ENCODE data around the gene IL6R. TPM values are rescaled to one million over a fixed set of nuclear protein-coding genes. Genes with fewer than 3 reads are reported as not detected.

The IL6R gene
- total and polyA plus RNA-seq, 2 donors (not counting 1 experiment from before 2014, with no cell fraction given): 3.5 to 5.3 TPM

DNA sequence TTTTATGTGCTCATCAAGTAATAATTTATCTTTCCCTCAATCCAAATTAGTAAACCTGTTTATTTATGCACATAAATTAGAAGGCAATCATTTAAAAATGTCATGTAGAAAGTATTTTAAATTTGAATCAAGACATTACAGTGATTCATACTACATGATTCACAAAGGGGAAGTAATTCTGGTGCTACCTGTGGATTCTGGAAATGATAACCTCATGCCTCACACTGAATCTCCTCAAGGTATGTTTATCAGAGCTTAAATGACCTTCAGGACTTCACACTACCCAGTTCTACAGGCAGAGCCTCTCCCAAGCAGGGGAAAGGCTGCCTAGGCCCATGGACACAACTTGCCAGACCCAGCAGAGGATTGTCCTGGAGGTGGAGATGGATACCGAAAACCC is 71.6 kb downstream of the IL6R start:
- ChIA-PET CTCF (interaction anchor here (0.7 to 1.8 kb wide), 3 partner anchors 70 to 77 kb away, joined by 3 to 8 read pairs (median 5); no protein-coding TSS in a partner anchor), POLR2A (no interaction called here)
- H3K36me3 ChIP-seq (replicated peaks in 1 of 2; ENCODE audit: control extremely low read depth in 1 of 2, control insufficient read depth in 1 of 2, extremely low read depth in 1 of 2, insufficient read depth in 2 of 2, low read length in 1 of 2): no peaks in the 10 kb centered on the region
- no peaks in the 10 kb centered on the region for H3K27me3 Mint-ChIP-seq
- no peak for ATAC-seq (ENCODE audit: low read depth)
- no CpG with 5 or more reads among the region's 1 CpG for WGBS (ENCODE audit: insufficient coverage)
- intact Hi-C loops (cut with micrococcal nuclease): no loop called here
- DNase-seq: no peak
- no peaks in the 10 kb centered on the region for H4K20me1 ChIP-seq (ENCODE audit: control insufficient read depth, insufficient read depth, low read length, poor library complexity, severe bottlenecking)
- no peaks in the 10 kb centered on the region for H3K79me2 ChIP-seq (ENCODE audit: control insufficient read depth, insufficient read depth, low read length)
- peaks cover 2% of the 10 kb centered on the region for H3K4me1 Mint-ChIP-seq
- H2AFZ ChIP-seq (ENCODE audit: insufficient read depth, low read depth, low read length, poor library complexity, severe bottlenecking): no peak overlapping the region
- no peaks in the 10 kb centered on the region for H3K9me3 Mint-ChIP-seq (ENCODE audit: insufficient read depth)
- TF ChIP-seq, protein P1, sequence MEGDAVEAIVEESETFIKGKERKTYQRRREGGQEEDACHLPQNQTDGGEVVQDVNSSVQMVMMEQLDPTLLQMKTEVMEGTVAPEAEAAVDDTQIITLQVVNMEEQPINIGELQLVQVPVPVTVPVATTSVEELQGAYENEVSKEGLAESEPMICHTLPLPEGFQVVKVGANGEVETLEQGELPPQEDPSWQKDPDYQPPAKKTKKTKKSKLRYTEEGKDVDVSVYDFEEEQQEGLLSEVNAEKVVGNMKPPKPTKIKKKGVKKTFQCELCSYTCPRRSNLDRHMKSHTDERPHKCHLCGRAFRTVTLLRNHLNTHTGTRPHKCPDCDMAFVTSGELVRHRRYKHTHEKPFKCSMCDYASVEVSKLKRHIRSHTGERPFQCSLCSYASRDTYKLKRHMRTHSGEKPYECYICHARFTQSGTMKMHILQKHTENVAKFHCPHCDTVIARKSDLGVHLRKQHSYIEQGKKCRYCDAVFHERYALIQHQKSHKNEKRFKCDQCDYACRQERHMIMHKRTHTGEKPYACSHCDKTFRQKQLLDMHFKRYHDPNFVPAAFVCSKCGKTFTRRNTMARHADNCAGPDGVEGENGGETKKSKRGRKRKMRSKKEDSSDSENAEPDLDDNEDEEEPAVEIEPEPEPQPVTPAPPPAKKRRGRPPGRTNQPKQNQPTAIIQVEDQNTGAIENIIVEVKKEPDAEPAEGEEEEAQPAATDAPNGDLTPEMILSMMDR (IDR thresholded peaks at IDR 0.05): no peak
- TF ChIP-seq EZH2 (IDR thresholded peaks at IDR 0.05; ENCODE audit: borderline replicate concordance, insufficient read depth, low read depth, low read length, poor library complexity, severe bottlenecking): no peak
- H3K27ac ChIP-seq (ENCODE audit: low read length in 2 of 2): no peak overlapping the region
- no peak overlapping the region for H3K4me3 Mint-ChIP-seq
- H3K27me3 ChIP-seq (replicated peaks in 1 of 4; ENCODE audit: control extremely low read depth in 1 of 4, control insufficient read depth in 3 of 4, insufficient read depth in 4 of 4, low read length in 3 of 4): no peaks in the 10 kb centered on the region
- no peak overlapping the region for H3K27ac Mint-ChIP-seq
- H3K9ac ChIP-seq (ENCODE audit: low read length): no peak overlapping the region
- peaks cover 0 to 7% of the 10 kb centered on the region in 2 donors for H3K4me1 ChIP-seq (ENCODE audit: control insufficient read depth in 2 of 2, insufficient read depth in 2 of 2, low read length in 2 of 2)
- no peak overlapping the region for H3K4me3 ChIP-seq (ENCODE audit: control extremely low read depth in 1 of 5, extremely low read depth in 1 of 5, insufficient read depth in 1 of 5, low read depth in 2 of 5, low read length in 4 of 5)
- no peak overlapping the region for H3K4me2 ChIP-seq (replicated peaks; ENCODE audit: low read depth, low read length, poor library complexity, severe bottlenecking)
- no peaks in the 10 kb centered on the region for H3K9me3 ChIP-seq (ENCODE audit: control extremely low read depth in 1 of 3, control insufficient read depth in 2 of 3, insufficient read depth in 1 of 3, low read length in 2 of 3)

DNA sequence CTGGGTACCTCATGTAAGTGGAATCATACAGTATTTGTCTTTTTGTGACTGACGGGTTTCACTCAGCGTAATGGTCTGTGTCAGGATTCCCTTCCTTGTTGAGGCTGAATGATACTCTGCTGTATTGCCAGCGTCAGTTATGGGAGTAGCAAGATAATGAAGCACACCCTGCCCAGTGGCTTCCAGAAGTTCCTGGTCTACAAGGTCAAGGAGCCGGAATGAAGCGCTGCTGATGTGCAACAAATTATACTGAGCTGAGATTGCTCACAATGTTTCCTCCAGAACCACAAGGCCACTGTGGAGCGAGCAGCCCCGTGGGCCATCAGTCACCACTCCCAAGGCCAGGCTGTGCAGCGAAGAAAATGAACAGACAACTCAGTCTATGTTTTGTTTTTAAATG is 72.9 kb downstream of the IL6R start:
- Mint-ChIP-seq H3K27ac (no peak overlapping the region), H3K4me1 (peaks cover 2% of the 10 kb centered on the region), H3K9me3 (ENCODE audit: insufficient read depth) (no peaks in the 10 kb centered on the region), H3K27me3 (no peaks in the 10 kb centered on the region), H3K4me3 (no peak overlapping the region)
- Histone ChIP-seq H3K27ac (ENCODE audit: low read length in 2 of 2) (no peak overlapping the region), H3K4me3 (ENCODE audit: control extremely low read depth in 1 of 5, extremely low read depth in 1 of 5, insufficient read depth in 1 of 5, low read depth in 2 of 5, low read length in 4 of 5) (no peak overlapping the region), H3K9ac (ENCODE audit: low read length) (no peak overlapping the region), H3K4me2 (replicated peaks; ENCODE audit: low read depth, low read length, poor library complexity, severe bottlenecking) (no peak overlapping the region), H2AFZ (ENCODE audit: insufficient read depth, low read depth, low read length, poor library complexity, severe bottlenecking) (no peak overlapping the region), H3K79me2 (ENCODE audit: control insufficient read depth, insufficient read depth, low read length) (no peaks in the 10 kb centered on the region), H3K36me3 (replicated peaks in 1 of 2; ENCODE audit: control extremely low read depth in 1 of 2, control insufficient read depth in 1 of 2, extremely low read depth in 1 of 2, insufficient read depth in 2 of 2, low read length in 1 of 2) (no peaks in the 10 kb centered on the region), H3K27me3 (replicated peaks in 1 of 4; ENCODE audit: control extremely low read depth in 1 of 4, control insufficient read depth in 3 of 4, insufficient read depth in 4 of 4, low read length in 3 of 4) (no peaks in the 10 kb centered on the region), H4K20me1 (ENCODE audit: control insufficient read depth, insufficient read depth, low read length, poor library complexity, severe bottlenecking) (no peaks in the 10 kb centered on the region), H3K4me1 (ENCODE audit: control insufficient read depth in 2 of 2, insufficient read depth in 2 of 2, low read length in 2 of 2) (peaks cover 0 to 7% of the 10 kb centered on the region in 2 donors), H3K9me3 (ENCODE audit: control extremely low read depth in 1 of 3, control insufficient read depth in 2 of 3, insufficient read depth in 1 of 3, low read length in 2 of 3) (no peaks in the 10 kb centered on the region)
- ATAC-seq (ENCODE audit: low read depth) (no peak), DNase-seq (no peak)
- POLR2A ChIA-PET: no interaction called here
- CTCF ChIA-PET: interaction anchor here (0.7 to 3.6 kb wide), 3 partner anchors 82 to 584 kb away, joined by 3 to 19 read pairs (median 4); no protein-coding TSS in a partner anchor
- intact Hi-C loops (cut with micrococcal nuclease): loop anchor here (2.0 kb wide), 1 partner anchor 73 kb away; the partner anchor contains the start of gene IL6R
- WGBS (ENCODE audit: insufficient coverage): 98% methylated on average over 5 of the region's 8 CpGs
- no peak for TF ChIP-seq EZH2 (IDR thresholded peaks at IDR 0.05; ENCODE audit: borderline replicate concordance, insufficient read depth, low read depth, low read length, poor library complexity, severe bottlenecking)
- TF ChIP-seq, protein P1 (IDR thresholded peaks at IDR 0.05): no peak

All from B cell (primary cell).